GM18520 (cell line): ENCODE results near the gene IQGAP1.
"Not testable (repeated sequence)": the region's sequence is repeated elsewhere in the genome, so short reads cannot be mapped to it uniquely, and the experiment has no call there.

Source experiments
- ATAC-seq: cut with Tn5 transposase; IDR thresholded peaks from one replicate; pipeline ENCODE4 v1.9.1; 2021; ENCODE audit not compliant: unreplicated experiment

Gene IQGAP1

GRCh38 chr15:90479656-90480055 lies 91.6 kb downstream of the IQGAP1 start:
- ATAC-seq, result no peak

- ATAC-seq, result no peak
Observed at GRCh38 chr15:90481023-90481422, 93.0 kb downstream of the IQGAP1 start.

DNA sequence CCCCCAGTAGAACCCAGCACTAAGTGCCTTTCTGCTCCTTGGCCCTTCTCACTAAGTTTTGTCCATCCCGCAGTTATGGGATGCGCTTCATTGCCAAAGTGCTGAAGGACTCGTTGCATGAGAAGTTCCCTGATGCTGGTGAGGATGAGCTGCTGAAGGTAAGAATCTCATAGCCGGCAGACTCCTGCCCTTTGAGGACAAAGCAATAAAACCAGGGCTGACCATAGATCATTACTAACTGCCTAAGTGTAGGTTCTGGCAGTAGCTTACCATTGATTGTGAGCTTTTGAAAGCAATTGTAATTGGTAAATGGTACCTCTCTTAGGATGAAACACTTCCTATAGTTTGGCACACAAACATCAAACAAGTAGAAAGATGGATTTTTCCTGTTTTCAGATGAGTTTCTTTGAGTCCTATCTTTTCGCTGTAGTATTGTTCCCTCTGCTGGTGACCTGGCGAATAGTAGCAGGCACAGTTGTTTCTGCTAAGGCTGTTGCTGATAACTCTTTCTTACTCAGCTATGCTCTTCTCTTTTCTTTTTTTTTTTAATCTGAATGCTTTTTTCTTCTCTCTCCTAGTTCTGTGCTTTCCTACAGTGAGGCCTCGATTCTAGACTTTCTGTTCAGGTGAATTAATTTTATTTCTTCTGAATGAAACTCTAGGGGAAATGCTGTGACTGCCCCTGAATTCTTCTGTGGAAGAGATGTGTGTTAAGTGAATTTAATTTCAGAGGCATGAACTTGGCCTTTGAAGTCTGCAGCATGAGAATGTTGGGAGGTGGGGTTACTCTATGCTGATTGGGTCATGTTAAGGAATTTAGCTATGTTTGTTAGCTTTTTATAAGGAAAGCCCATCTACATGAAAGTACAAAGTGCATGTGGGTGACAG lies 94.3 kb downstream of the IQGAP1 start:
- no peak for ATAC-seq

DNA sequence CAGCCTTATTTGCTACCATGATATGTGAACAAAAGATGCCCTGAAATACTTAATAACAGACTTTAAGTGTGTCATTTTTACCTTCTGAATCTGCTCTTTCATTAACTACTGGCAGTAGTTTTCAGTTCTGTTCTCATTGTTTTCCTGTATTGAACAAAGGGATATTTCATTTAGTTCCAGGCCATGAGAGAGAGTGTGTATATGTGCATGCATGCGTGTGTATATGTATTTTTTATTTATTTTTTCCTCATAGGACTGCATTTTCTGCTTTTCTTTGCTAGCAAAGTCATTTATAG lies 94.9 kb downstream of the IQGAP1 start:
- ATAC-seq, result no peak

- ATAC-seq, result no peak
Observed at GRCh38 chr15:90483637-90484036, 95.6 kb downstream of the IQGAP1 start.

DNA sequence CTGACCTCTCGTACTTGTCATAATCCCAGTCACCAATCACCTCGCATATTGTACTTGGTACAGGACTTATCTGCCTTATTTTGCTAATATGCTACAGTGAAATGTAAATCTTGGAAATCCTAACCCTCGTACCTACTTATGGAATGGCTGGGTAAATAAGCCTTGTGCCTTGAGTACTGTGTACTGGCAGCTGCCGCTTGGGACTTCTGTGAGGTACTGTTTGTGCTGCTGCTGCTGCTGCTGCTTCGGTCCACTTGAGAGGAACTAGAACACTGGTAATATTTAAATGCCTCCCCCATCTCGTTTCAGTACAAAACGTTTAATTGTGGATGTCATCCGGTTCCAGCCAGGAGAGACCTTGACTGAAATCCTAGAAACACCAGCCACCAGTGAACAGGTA lies 99.1 kb downstream of the IQGAP1 start:
- ATAC-seq, result no peak

GRCh38 chr15:90489514-90489913 lies 101.5 kb downstream of the IQGAP1 start:
- no peak for ATAC-seq

DNA sequence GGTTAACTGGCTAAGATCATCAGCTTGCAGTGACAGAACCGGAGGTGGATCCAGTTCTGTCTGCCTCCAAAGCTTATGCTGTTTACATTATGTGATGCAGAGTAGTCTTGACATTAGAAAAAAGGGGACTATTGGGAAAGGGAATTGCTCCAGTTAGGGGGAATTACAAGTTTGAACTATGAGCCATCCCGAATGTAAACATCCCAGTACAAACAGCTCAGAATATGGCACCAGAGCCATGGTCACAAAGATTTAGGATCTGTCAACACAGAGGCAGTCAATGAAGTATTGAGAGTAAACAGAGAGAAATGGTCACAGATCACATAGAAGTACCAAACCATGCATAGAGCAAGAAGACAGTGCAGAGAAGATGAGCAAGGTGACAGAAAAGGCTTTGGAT lies 101.9 kb downstream of the IQGAP1 start:
- ATAC-seq, result no peak

GRCh38 chr15:90493647-90494046 lies 105.6 kb downstream of the IQGAP1 start:
- no peak for ATAC-seq

DNA sequence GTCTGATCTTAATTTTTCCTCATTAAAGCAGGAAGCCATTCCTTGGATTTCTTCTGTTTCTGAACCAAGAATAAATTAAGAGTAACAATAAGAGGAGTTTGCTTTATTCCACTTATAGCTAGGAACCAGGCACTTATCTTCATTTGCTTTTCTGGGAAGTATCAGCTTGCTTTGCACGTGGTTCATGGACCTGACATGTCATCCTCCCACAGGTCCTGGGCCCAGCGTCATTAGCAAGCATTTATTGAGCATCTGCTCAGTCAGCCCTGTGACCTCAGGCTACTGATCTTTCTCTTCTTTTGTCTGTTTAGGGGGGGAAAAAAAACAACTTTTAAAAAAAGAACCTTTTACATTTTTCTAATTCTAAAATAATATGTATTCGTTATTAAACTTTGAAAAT lies 107.0 kb downstream of the IQGAP1 start:
- ATAC-seq, result no peak

DNA sequence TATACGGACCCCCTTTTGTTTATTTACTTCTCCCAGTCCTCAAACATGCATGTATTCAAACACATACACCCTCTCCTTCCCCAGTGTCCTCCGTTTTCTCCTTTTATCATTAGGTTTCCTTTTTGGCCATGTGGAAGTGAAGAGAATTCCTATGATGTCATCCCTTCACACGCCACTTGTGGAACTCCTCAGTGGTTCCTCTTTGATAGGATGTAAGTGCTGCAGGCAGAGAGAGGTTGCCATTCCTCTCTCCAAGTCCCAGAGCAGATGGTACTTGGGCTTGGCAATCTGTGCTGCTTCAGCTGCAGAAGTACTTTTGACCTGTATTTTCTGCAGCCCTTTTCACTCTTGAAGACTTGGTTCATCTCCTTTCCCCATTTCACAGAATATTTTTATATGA lies 108.7 kb downstream of the IQGAP1 start:
- no peak for ATAC-seq

- no peak for ATAC-seq
Observed at GRCh38 chr15:90497376-90497775, 109.3 kb downstream of the IQGAP1 start.

- ATAC-seq, result no peak
Observed at GRCh38 chr15:90497912-90498311, 109.9 kb downstream of the IQGAP1 start.

DNA sequence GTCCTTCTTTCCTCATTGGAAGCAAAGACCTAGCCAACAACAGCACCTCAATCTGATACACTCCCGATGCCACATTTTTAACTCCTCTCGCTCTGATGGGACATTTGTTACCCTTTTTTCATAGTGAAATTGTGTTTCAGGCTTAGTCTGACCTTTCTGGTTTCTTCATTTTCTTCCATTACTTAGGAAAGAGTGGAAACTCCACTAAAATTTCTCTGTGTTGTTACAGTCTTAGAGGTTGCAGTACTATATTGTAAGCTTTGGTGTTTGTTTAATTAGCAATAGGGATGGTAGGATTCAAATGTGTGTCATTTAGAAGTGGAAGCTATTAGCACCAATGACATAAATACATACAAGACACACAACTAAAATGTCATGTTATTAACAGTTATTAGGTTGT lies 112.1 kb downstream of the IQGAP1 start:
- ATAC-seq, result no peak

DNA sequence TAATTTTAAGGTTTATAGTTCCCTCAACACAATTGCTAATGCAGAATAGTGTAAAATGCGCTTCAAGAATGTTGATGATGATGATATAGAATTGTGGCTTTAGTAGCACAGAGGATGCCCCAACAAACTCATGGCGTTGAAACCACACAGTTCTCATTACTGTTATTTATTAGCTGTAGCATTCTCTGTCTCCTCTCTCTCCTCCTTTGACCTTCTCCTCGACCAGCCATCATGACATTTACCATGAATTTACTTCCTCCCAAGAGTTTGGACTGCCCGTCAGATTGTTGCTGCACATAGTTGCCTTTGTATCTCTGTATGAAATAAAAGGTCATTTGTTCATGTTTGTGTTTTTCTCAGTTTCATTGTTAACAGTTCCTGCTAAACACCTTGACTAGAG lies 113.9 kb downstream of the IQGAP1 start:
- no peak for ATAC-seq

DNA sequence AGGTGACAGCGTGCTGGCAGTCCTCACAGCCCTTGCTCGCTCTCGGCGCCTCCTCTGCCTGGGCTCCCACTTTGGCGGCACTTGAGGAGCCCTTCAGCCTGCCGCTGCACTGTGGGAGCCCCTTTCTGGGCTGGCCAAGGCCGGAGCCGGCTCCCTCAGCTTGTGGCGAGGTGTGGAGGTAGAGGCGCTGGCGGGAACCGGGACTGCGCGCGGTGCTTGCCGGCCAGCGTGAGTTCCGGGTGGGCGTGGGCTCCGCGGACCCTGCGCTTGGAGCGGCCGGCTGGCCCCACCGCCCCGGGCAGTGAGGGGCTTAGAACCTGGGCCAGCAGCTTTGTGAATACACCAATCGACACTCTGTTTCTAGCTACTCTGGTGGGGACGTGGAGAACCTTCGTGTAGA lies 122.7 kb downstream of the IQGAP1 start:
- ATAC-seq, result not testable (repeated sequence)

GRCh38 chr15:90511211-90511618 lies 123.2 kb downstream of the IQGAP1 start:
- not testable (repeated sequence) for ATAC-seq

DNA sequence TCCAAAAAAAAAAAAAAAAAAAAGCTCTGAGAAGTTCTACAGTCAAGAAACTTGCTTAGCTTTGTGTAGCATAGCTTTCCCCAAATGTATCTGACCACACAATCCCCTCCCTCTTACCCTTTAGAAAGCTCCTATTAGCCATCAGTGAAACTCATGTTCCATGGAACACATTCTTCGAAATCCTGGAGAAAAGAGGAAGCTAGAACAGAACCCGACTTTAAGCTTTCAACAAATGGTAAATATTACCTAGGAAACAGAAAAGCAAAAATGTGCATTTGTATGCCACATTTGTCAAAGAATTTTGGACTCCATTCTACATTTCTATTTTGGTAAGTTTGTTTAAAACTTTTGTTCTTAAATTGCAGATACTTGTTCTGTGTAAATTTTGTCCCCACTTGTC lies 124.2 kb downstream of the IQGAP1 start:
- no peak for ATAC-seq

- ATAC-seq, result no peak
Observed at GRCh38 chr15:90512981-90513380, 124.9 kb downstream of the IQGAP1 start.

DNA sequence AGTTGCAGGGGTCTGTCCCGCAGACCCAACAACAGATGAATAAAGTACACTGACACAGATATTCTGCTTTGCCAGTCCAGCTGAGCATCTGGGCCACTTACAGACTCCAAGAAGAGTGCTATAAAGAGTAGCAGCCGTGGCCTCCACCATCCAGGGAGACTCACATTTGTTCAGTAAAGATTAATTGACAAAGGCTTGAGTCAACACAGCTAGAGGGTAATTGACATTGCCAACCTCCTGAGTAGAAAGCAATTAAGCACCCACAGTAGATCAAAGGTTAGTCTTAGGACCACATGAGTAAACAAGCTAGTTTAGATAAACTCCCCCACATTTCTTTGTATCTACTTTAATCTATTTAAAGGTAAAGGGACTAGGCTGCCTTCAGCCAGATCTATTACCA lies 125.4 kb downstream of the IQGAP1 start:
- ATAC-seq, result no peak

GRCh38 chr15:90513893-90514292 lies 125.9 kb downstream of the IQGAP1 start:
- not testable (repeated sequence) for ATAC-seq

DNA sequence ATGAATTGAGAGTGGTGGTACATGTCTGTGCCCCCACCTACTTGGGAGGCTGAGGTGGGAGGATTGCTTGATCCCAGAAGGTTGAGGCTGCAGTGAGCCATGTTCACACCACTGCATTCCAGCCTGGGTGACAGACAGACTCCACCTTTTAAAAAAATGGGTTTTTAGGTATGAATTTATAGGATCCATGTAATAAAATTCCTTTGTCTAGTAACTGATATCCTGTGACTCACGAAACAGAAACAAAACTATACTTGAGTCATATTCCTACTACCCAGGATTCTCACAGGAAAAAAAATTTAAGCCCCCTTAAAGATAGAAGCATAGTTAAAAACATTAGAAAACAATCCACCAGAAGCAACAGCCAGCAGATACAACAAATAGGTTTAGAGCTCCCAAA lies 131.6 kb downstream of the IQGAP1 start:
- no peak for ATAC-seq

DNA sequence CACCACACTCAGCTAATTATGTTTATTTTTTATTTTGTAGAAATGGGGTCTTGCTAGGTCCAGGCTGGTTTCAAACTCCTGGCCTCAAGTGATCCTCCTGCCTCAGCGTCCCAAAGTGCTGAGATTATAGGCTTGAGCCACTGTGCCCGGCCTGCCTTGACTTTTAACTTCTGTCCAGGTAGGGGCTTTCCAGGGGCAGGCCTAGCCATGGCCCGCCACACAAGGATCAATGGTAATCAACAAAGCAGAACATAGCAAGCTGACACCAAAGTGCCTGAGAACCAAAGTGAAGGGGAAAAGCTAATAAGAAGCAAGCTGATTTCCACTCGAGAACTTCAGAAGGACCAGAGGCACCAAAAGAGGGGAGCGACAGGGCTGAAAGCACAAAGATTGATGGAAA lies 132.3 kb downstream of the IQGAP1 start:
- no peak for ATAC-seq
